ENCODE measurements around the gene SUV39H1. TPM values are rescaled to one million over a fixed set of nuclear protein-coding genes. Genes with fewer than 3 reads are reported as not detected.
"Not testable (repeated sequence)": the region's sequence is repeated elsewhere in the genome, so short reads cannot be mapped to it uniquely, and the experiment has no call there.

Gene SUV39H1
- total RNA-seq, 4 donors from 2014 or later = 2.7 to 8.6 (median 7.1) TPM

DNA sequence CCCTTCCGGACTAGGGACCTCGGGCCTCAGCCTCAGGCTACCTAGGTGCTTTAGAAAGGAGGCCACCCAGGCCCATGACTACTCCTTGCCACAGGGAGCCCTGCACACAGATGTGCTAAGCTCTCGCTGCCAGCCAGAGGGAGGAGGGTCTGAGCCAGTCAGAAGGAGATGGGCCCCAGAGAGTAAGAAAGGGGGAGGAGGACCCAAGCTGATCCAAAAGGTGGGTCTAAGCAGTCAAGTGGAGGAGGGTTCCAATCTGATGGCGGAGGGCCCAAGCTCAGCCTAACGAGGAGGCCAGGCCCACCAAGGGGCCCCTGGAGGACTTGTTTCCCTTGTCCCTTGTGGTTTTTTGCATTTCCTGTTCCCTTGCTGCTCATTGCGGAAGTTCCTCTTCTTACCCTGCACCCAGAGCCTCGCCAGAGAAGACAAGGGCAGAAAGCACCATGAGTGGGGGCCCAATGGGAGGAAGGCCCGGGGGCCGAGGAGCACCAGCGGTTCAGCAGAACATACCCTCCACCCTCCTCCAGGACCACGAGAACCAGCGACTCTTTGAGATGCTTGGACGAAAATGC, 13.0 kb upstream of the SUV39H1 start, which contains the start of gene WAS:
Gene WAS, plus strand, starts transcription at position 389 of the 572 bp plus-strand sequence. Its CDS starts 55 bp downstream, at position 444.
- H3K27me3 ChIP-seq = peaks cover 3% of the 10 kb centered on the region

DNA sequence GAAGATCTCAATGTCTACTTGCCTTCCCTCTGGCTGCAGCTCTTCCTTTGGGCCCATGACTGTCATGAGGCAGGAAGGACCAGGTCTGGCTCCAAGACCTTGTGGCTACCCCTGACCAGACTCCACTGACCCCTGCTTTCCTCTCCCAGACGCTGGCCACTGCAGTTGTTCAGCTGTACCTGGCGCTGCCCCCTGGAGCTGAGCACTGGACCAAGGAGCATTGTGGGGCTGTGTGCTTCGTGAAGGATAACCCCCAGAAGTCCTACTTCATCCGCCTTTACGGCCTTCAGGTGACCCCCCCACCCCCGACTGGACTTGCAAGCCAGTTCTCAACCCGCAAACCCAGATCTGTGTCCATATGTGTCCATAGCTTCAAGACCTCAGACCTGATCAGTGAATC, 12.4 kb upstream of the SUV39H1 start:
- H3K27ac ChIP-seq = no peak overlapping the region
- TF ChIP-seq, protein P1, sequence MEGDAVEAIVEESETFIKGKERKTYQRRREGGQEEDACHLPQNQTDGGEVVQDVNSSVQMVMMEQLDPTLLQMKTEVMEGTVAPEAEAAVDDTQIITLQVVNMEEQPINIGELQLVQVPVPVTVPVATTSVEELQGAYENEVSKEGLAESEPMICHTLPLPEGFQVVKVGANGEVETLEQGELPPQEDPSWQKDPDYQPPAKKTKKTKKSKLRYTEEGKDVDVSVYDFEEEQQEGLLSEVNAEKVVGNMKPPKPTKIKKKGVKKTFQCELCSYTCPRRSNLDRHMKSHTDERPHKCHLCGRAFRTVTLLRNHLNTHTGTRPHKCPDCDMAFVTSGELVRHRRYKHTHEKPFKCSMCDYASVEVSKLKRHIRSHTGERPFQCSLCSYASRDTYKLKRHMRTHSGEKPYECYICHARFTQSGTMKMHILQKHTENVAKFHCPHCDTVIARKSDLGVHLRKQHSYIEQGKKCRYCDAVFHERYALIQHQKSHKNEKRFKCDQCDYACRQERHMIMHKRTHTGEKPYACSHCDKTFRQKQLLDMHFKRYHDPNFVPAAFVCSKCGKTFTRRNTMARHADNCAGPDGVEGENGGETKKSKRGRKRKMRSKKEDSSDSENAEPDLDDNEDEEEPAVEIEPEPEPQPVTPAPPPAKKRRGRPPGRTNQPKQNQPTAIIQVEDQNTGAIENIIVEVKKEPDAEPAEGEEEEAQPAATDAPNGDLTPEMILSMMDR (IDR thresholded peaks at IDR 0.05) = no peak
- no peak for TF ChIP-seq POLR2A (IDR thresholded peaks at IDR 0.05)
- 62 to 79% methylated on average over 6 to 7 of the region's 7 CpGs for WGBS, 2 donors
- H3K4me1 ChIP-seq = no peaks in the 10 kb centered on the region
- H3K27me3 ChIP-seq = peaks cover 3% of the 10 kb centered on the region
- no peaks in the 10 kb centered on the region for H3K36me3 ChIP-seq
- H3K4me3 ChIP-seq (replicated peaks in 1 of 3) = no peak overlapping the region
- no peak for DNase-seq
- intact Hi-C loops (cut with DNase I) = no loop called here
- H3K9me3 ChIP-seq = no peaks in the 10 kb centered on the region

More for the DNA sequence above, 13.0 kb upstream of the SUV39H1 start, which contains the start of gene WAS:
- intact Hi-C loops (cut with DNase I) = no loop called here
- Histone ChIP-seq H3K27ac (no peak within 1 kb of the TSS), H3K4me1 (no peaks in the 10 kb centered on the region), H3K9me3 (no peaks in the 10 kb centered on the region), H3K36me3 (no peaks in the 10 kb centered on the region), H3K4me3 (replicated peaks in 1 of 3) (no peak within 1 kb of the TSS)
- no peak for TF ChIP-seq POLR2A (IDR thresholded peaks at IDR 0.05)
- TF ChIP-seq, protein P1 (IDR thresholded peaks at IDR 0.05) = no peak
- DNase-seq = no peak
- 73 to 80% methylated on average over 10 of the region's 13 CpGs for WGBS, 2 donors

DNA sequence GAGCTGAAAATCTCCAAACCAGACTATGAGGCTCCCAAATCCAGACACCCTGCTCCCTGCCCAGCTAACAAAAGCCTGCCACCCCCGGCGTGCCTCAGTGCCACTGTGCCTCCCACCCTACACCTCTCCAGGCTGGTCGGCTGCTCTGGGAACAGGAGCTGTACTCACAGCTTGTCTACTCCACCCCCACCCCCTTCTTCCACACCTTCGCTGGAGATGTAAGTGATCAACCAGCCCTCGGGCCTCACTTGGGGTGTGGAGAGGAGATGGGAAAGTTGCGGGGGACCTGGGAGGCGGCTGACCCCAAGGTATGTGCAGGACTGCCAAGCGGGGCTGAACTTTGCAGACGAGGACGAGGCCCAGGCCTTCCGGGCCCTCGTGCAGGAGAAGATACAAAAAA, 11.1 kb upstream of the SUV39H1 start:
- no peaks in the 10 kb centered on the region for H3K9me3 ChIP-seq
- WGBS, 2 donors = 71 to 75% methylated on average over 8 to 11 of the region's 12 CpGs
- H3K4me1 ChIP-seq = no peaks in the 10 kb centered on the region
- H3K36me3 ChIP-seq = no peaks in the 10 kb centered on the region
- intact Hi-C loops (cut with DNase I) = no loop called here
- no peak overlapping the region for H3K4me3 ChIP-seq (replicated peaks in 1 of 3)
- TF ChIP-seq, protein P1 (IDR thresholded peaks at IDR 0.05) = no peak
- TF ChIP-seq POLR2A (IDR thresholded peaks at IDR 0.05) = no peak
- H3K27ac ChIP-seq = no peak overlapping the region
- DNase-seq = no peak
- H3K27me3 ChIP-seq = peaks cover 3% of the 10 kb centered on the region

DNA sequence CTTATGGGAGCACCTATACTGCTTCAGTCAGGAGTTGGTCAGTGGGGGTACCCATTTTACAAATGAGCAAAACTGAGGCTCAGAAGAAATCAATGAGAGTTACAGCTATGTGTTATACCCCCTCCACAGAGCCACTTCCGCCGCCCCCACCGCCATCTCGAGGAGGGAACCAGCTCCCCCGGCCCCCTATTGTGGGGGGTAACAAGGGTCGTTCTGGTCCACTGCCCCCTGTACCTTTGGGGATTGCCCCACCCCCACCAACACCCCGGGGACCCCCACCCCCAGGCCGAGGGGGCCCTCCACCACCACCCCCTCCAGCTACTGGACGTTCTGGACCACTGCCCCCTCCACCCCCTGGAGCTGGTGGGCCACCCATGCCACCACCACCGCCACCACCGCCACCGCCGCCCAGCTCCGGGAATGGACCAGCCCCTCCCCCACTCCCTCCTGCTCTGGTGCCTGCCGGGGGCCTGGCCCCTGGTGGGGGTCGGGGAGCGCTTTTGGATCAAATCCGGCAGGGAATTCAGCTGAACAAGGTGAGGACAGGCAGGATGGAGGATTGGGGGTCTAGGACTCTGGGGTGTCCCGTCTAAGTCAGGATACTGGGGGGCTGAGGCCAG, 7.9 kb upstream of the SUV39H1 start:
- H3K27me3 ChIP-seq = peaks cover 3% of the 10 kb centered on the region
- no peak for DNase-seq
- intact Hi-C loops (cut with DNase I) = no loop called here
- TF ChIP-seq, protein P1 (IDR thresholded peaks at IDR 0.05) = no peak
- no peak for TF ChIP-seq POLR2A (IDR thresholded peaks at IDR 0.05)
- WGBS, 2 donors = 24 to 40% methylated on average over 1 to 2 of the region's 19 CpGs
- no peak overlapping the region for H3K4me3 ChIP-seq (replicated peaks in 1 of 3)
- H3K27ac ChIP-seq = no peak overlapping the region
- no peaks in the 10 kb centered on the region for H3K9me3 ChIP-seq
- H3K4me1 ChIP-seq = no peaks in the 10 kb centered on the region
- no peaks in the 10 kb centered on the region for H3K36me3 ChIP-seq

DNA sequence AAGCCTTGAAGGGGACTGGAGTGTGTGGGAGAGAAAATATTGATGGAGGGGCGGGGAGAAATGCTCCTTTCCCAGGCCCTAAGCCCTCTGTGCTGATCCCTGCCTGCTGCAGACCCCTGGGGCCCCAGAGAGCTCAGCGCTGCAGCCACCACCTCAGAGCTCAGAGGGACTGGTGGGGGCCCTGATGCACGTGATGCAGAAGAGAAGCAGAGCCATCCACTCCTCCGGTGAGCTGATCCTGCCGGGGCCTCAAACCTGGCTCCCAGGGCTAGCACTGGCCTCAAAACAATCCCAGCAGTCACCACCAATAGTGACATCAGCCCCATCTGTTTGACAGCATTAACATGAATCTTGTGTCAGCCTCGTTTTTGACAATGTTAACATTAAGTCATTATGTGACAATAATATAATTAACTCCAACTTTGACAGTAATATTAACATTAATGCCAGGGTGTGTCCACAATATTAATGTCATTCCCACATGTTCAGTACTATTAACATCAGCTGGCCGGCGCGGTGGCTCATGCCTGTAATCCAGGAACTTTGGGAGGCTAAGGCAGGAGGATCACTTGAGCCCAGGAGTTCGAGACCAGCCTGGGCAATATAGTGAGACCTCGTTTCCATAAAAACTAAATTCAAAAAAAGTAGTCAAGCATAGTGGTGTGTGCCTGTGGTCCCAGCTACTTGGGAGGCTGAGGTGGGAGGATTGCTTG, 7.2 kb upstream of the SUV39H1 start:
- 75 to 79% methylated on average over 5 to 7 of the region's 11 CpGs for WGBS, 2 donors
- Histone ChIP-seq H3K4me1 (no peaks in the 10 kb centered on the region), H3K27ac (no peak overlapping the region), H3K9me3 (no peaks in the 10 kb centered on the region), H3K27me3 (peaks cover 3% of the 10 kb centered on the region), H3K4me3 (replicated peaks in 1 of 3) (no peak overlapping the region), H3K36me3 (no peaks in the 10 kb centered on the region)
- no peak for DNase-seq
- no peak for TF ChIP-seq POLR2A (IDR thresholded peaks at IDR 0.05)
- TF ChIP-seq, protein P1 (IDR thresholded peaks at IDR 0.05) = no peak
- intact Hi-C loops (cut with DNase I) = no loop called here

DNA sequence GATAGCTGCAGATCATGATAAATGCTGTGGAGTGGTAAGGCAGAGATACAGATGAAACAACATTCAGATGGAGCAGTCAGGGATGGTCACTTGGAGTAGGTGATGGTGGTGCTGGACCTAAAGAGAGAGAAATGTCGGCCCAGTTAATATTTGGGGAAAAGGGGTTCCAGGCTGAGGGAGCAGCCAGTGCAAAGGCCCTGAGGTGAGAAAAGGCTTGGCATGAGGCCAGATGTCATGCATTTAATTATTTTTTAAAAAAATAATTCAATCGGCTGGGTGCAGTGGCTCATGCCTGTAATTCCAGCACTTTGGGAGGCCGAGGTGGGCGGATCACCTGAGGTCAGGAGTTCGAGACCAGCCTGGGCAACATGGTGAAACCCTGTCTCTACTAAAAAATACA, 4.8 kb upstream of the SUV39H1 start:
- H3K27ac ChIP-seq; H3K27me3 ChIP-seq; H3K4me1 ChIP-seq; H3K36me3 ChIP-seq; intact Hi-C loops (cut with DNase I); H3K9me3 ChIP-seq; DNase-seq; H3K4me3 ChIP-seq (replicated peaks in 1 of 3): not testable (repeated sequence)
- WGBS, 2 donors = 86 to 91% methylated on average over 5 of the region's 5 CpGs
